Esophagus muscularis mucosa (tissue), 4 donors: ENCODE measurements around the gene CSAD. TPM values are rescaled to one million over a fixed set of nuclear protein-coding genes. Genes with fewer than 3 reads are reported as not detected.

Experiments used
- DNase-seq: peaks from one replicate; pipeline ENCODE4 v3.0.0-alpha.2; 2017; ENCODE audit errors: extremely low spot score
- H3K27ac ChIP-seq, 4 donors: fragments of 200-600 bp; sonication (generic); replicated peaks in 1 of 4; 1 replicate in 3 of 4; 2 replicates in 1 of 4; pipeline ENCODE4 v1.5.1; 2016 to 2019; ENCODE audit warnings: mild to moderate bottlenecking in 1 of 4
- H3K27me3 ChIP-seq, 4 donors: fragments of 200-600 bp; sonication (generic); one replicate each; pipeline versions ENCODE4 v1.5.1 to v1.6.0; 2016 to 2019
- H3K36me3 ChIP-seq, 4 donors: fragments of 200-600 bp; sonication (generic); one replicate each; pipeline ENCODE4 v1.5.1; 2016 to 2019
- H3K4me1 ChIP-seq, 4 donors: fragments of 200-600 bp; sonication (generic); one replicate each; pipeline ENCODE4 v1.5.1; 2016 to 2019
- H3K4me3 ChIP-seq, 4 donors: fragments of 200-600 bp; sonication (generic); 1 replicate in 2 of 4; 2 replicates in 2 of 4; pipeline ENCODE4 v1.5.1; 2016 to 2019; ENCODE audit warnings: mild to moderate bottlenecking in 4 of 4, moderate library complexity in 1 of 4
- H3K9me3 ChIP-seq, 4 donors: fragments of 200-600 bp; sonication (generic); 1 replicate in 3 of 4; 2 replicates in 1 of 4; pipeline ENCODE4 v1.5.1; 2016 to 2019
- EP300 ChIP-seq: sonication (generic); formaldehyde crosslinking; IDR thresholded peaks from one replicate; pipeline ENCODE4 v1.6.1; 2017; ENCODE audit warnings: antibody characterized with exemption
- POLR2A ChIP-seq: fragments of 450-650 bp; IDR thresholded peaks from one replicate; pipeline ENCODE4 v1.6.1; 2017; ENCODE audit warnings: antibody characterized with exemption, moderate library complexity, mild to moderate bottlenecking, low read depth
- POLR2AphosphoS5 ChIP-seq, 2 donors: sonication (generic); formaldehyde crosslinking; IDR thresholded peaks; one replicate each; pipeline ENCODE4 v1.6.1; 2017; ENCODE audit warnings: antibody characterized with exemption in 2 of 2
- WGBS: methylation state at CpG from one replicate; pipeline ENCODE4 v1.1.5; 2018; 5-methylcytosine and 5-hydroxymethylcytosine counted together
- intact Hi-C: fragments of 100-400 bp; cut with DNase I; formaldehyde crosslinking; loops from one replicate; pipeline ENCODE4 v1.15.1; 2023
- total RNA-seq, 4 donors: library from RNA; depleted of rRNA; stranded (reverse); fragments of >200 nt; gene quantifications; one replicate each; pipeline versions ENCODE4 v1.1.0 to v1.2.1, GENCODE V29; 2016
- TF ChIP-seq, protein P1 (sequence below), 3 experiments: fragments of 200-600 bp in 2 of 3; fragments of 450-650 bp in 1 of 3; sonication (generic) in 2 of 3; IDR thresholded peaks; one replicate each; pipeline ENCODE4 v1.5.1; 2017 to 2019; ENCODE audit warnings: antibody characterized with exemption in 3 of 3, mild to moderate bottlenecking in 2 of 3, moderate library complexity in 1 of 3

Gene CSAD
- 10 to 100 TPM; 10.8 to 27.8 (median 15.0) TPM for total RNA-seq

DNA sequence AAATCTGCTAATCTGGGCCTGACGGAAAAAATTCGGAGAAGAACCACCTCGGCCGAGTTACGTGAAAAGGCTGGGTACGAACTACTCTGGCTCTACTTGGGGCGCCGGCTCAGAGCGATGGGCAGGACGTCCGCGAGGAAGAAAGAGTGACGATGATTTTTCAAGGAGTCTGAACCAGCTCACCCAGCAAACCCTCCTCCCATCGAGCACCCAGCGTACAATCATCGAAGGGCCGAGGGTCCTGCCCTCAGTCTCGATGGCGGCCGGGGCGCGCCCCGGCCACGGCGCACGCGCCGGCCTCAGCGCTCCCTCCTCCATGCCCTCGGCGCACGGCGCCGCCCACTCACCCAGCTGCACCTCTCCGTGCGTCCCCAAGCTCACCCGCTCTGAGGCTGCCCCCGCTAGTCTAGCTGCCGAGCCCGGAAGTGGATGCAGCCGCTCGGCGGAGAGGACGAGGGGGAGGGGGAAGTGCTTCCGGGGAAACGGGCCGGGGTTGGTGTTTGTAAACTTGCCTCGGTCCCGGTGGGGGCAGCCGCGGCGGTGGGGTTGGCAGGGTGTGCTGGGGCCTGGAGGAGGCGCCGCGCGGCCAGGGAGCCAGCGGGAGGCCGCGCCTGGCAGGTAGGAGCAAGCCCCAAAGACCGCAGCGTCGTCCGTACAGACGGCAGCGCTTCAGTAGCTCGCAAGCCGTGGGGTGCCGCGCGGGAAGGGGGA lies at the start of gene CSAD, which contains the start of gene ZNF740:
Gene CSAD (minus strand): TSS at position 706 of the 711 bp plus-strand sequence. CDS start 7,455 bp downstream, outside the sequence.
Gene ZNF740 (plus strand): TSS at position 503 of the 711 bp plus-strand sequence. CDS start 1,262 bp downstream, outside the sequence.
- intact Hi-C loops, result no loop called here
- peak; percentile 85 to 92 for TF ChIP-seq POLR2AphosphoS5 (IDR thresholded peaks at IDR 0.05)
- TF ChIP-seq EP300, result no peak
- TF ChIP-seq, protein P1, sequence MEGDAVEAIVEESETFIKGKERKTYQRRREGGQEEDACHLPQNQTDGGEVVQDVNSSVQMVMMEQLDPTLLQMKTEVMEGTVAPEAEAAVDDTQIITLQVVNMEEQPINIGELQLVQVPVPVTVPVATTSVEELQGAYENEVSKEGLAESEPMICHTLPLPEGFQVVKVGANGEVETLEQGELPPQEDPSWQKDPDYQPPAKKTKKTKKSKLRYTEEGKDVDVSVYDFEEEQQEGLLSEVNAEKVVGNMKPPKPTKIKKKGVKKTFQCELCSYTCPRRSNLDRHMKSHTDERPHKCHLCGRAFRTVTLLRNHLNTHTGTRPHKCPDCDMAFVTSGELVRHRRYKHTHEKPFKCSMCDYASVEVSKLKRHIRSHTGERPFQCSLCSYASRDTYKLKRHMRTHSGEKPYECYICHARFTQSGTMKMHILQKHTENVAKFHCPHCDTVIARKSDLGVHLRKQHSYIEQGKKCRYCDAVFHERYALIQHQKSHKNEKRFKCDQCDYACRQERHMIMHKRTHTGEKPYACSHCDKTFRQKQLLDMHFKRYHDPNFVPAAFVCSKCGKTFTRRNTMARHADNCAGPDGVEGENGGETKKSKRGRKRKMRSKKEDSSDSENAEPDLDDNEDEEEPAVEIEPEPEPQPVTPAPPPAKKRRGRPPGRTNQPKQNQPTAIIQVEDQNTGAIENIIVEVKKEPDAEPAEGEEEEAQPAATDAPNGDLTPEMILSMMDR (IDR thresholded peaks at IDR 0.05), result peak in 1 of 3 experiments; percentile 24
- TF ChIP-seq POLR2A, result peak; percentile 29

DNA sequence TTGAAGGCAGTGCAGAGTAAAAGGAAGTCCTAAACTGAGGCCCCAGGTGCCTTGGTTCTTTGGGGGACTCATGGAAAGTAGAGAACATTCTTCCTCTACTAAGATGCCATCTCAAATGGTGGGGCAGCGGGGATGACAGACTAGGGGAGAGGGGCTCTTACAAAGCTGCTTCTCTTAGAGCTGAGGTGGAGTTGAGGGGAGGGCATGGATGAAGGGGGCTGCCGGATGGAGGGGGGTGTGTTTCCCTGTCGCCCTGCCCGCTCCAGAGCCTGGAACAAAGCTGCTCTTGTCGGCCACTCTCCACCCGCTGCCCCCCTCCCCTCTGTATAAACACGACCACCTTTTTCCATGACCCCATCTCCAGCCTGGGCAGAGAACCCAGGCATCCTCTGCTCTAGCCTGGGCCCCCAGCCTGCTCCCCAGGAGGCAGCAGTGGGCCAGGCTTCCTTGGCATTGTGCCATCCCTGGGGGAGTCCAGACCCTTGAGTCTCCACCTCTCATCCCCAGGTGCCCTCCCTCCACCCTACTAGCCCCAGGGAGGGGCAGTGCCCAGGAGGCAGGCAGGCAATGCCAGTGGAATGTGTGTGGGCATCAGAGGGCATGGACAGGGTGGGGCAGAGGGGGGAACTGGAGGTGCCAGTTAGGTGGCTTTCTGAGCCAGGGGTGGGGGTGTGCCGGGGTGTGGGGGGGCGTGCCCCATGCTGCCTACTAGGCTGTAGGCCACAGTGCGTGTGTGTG lies 49.6 kb upstream of the CSAD start:
- Histone ChIP-seq H3K9me3 (no peaks in the 10 kb centered on the region), H3K27ac (peak overlapping the region; percentile 88 to 96 (median 90)), H3K4me3 (peak overlapping the region in 3 of 4 donors; percentile 71 to 93 (median 78)), H3K36me3 (peaks cover 0 to 25% (median 6%) of the 10 kb centered on the region in 4 donors), H3K27me3 (no peaks in the 10 kb centered on the region), H3K4me1 (peaks cover 34 to 78% (median 75%) of the 10 kb centered on the region in 4 donors)
- intact Hi-C loops, result no loop called here
- 86% methylated on average over 6 of the region's 10 CpGs for WGBS
- no peak for TF ChIP-seq POLR2AphosphoS5 (IDR thresholded peaks at IDR 0.05)
- no peak for TF ChIP-seq EP300
- TF ChIP-seq, protein P1 (IDR thresholded peaks at IDR 0.05), result no peak
- TF ChIP-seq POLR2A, result no peak
- no peak for DNase-seq

More for the DNA sequence above, at the start of gene CSAD, which contains the start of gene ZNF740:
- H3K36me3 ChIP-seq, result peaks cover 14 to 37% (median 32%) of the 10 kb centered on the region in 4 donors
- WGBS, result 0% methylated on average over 31 of the region's 70 CpGs
- H3K9me3 ChIP-seq, result no peaks in the 10 kb centered on the region
- peaks cover 42 to 51% (median 49%) of the 10 kb centered on the region in 4 donors for H3K4me1 ChIP-seq
- peak; percentile 99 for DNase-seq
- H3K27me3 ChIP-seq, result no peaks in the 10 kb centered on the region
- peak within 1 kb of the TSS; percentile 75 to 87 (median 84) for H3K4me3 ChIP-seq
- H3K27ac ChIP-seq, result peak within 1 kb of the TSS; percentile 92 to 96 (median 94)

GRCh38 chr12:53229454-53229853 lies 48.7 kb upstream of the CSAD start:
- Histone ChIP-seq H3K4me1 (peaks cover 38 to 79% (median 78%) of the 10 kb centered on the region in 4 donors), H3K36me3 (peaks cover 0 to 25% (median 6%) of the 10 kb centered on the region in 4 donors), H3K9me3 (no peaks in the 10 kb centered on the region), H3K27me3 (no peaks in the 10 kb centered on the region), H3K4me3 (no peak overlapping the region), H3K27ac (peak overlapping the region; percentile 38 to 96 (median 88))
- 91% methylated on average over 2 of the region's 2 CpGs for WGBS
- TF ChIP-seq POLR2A (no peak), EP300 (no peak), POLR2AphosphoS5 (IDR thresholded peaks at IDR 0.05) (no peak)
- TF ChIP-seq, protein P1 (IDR thresholded peaks at IDR 0.05), result no peak
- DNase-seq, result no peak
- intact Hi-C loops, result no loop called here

GRCh38 chr12:53227836-53228235 lies 47.1 kb upstream of the CSAD start:
- no peaks in the 10 kb centered on the region for H3K27me3 ChIP-seq
- H3K27ac ChIP-seq, result peak overlapping the region in 1 of 4 donors; percentile 33
- H3K4me3 ChIP-seq, result no peak overlapping the region
- peaks cover 0 to 25% (median 6%) of the 10 kb centered on the region in 4 donors for H3K36me3 ChIP-seq
- intact Hi-C loops, result no loop called here
- TF ChIP-seq, protein P1 (IDR thresholded peaks at IDR 0.05), result no peak
- TF ChIP-seq POLR2AphosphoS5 (IDR thresholded peaks at IDR 0.05) (no peak), EP300 (no peak), POLR2A (no peak)
- WGBS, result 80% methylated on average over 1 of the region's 1 CpG
- DNase-seq, result no peak
- no peaks in the 10 kb centered on the region for H3K9me3 ChIP-seq
- peaks cover 38 to 79% (median 78%) of the 10 kb centered on the region in 4 donors for H3K4me1 ChIP-seq
